Gastroesophageal sphincter (tissue), 3 donors: ENCODE data around the gene TTLL8.

Source experiments
- CTCF ChIP-seq, 4 experiments: fragments of 200-600 bp in 2 of 4; fragments of 450-650 bp in 2 of 4; sonication (generic) in 1 of 4; IDR thresholded peaks; one replicate each; pipeline ENCODE4 v1.5.1; 2017 to 2019; ENCODE audit warnings: antibody characterized with exemption in 4 of 4, mild to moderate bottlenecking in 2 of 4, moderate library complexity in 2 of 4
- POLR2A ChIP-seq, 2 donors: fragments of 450-650 bp; IDR thresholded peaks; one replicate each; pipeline ENCODE4 v1.6.1; 2017; ENCODE audit warnings: antibody characterized with exemption in 2 of 2, mild to moderate bottlenecking in 2 of 2, moderate library complexity in 1 of 2
- POLR2AphosphoS5 ChIP-seq: sonication (generic); formaldehyde crosslinking; IDR thresholded peaks from one replicate; pipeline ENCODE4 v1.6.1; 2017; ENCODE audit warnings: antibody characterized with exemption

- TF ChIP-seq POLR2A (IDR thresholded peaks at IDR 0.05) = no peak
- TF ChIP-seq CTCF (IDR thresholded peaks at IDR 0.05) = no peak
- no peak for TF ChIP-seq POLR2AphosphoS5
These were observed 13.5 kb upstream of the TTLL8 start for GRCh38 chr22:50071432-50072166.
